Tibial nerve (tissue), 4 donors: ENCODE data around the gene LRRC46. TPM values are rescaled to one million over a fixed set of nuclear protein-coding genes. Genes with fewer than 3 reads are reported as not detected.
A peak's percentile ranks its signal among the peaks of the same experiment; 100 is the strongest.

Source experiments
- DNase-seq, 2 donors: peaks; one replicate each; pipeline ENCODE4 v3.0.0-alpha.2; 2019; ENCODE audit warnings: low spot score in 2 of 2
- H3K27ac ChIP-seq, 4 donors: fragments of 200-600 bp; sonication (generic) in 3 of 4; one replicate each; pipeline ENCODE4 v1.5.1; 2017 to 2019; ENCODE audit warnings: mild to moderate bottlenecking in 1 of 4
- H3K27me3 ChIP-seq, 2 donors: fragments of 200-600 bp; sonication (generic) in 1 of 2; one replicate each; pipeline versions ENCODE4 v1.5.1 to v1.6.0; 2017 to 2019
- H3K36me3 ChIP-seq, 3 donors: fragments of 200-600 bp; sonication (generic); one replicate each; pipeline ENCODE4 v1.5.1; 2018 to 2019
- H3K4me1 ChIP-seq, 4 donors: fragments of 200-600 bp; sonication (generic) in 3 of 4; one replicate each; pipeline ENCODE4 v1.5.1; 2017 to 2019
- H3K4me3 ChIP-seq, 4 donors: fragments of 200-600 bp; sonication (generic) in 3 of 4; one replicate each; pipeline ENCODE4 v1.5.1; 2017 to 2019; ENCODE audit warnings: mild to moderate bottlenecking in 1 of 4, moderate library complexity in 1 of 4
- H3K9me3 ChIP-seq, 4 donors: fragments of 200-600 bp; sonication (generic) in 3 of 4; one replicate each; pipeline ENCODE4 v1.5.1; 2017 to 2019
- CTCF ChIP-seq, 5 experiments: fragments of 200-600 bp in 3 of 5; fragments of 450-650 bp in 2 of 5; sonication (generic) in 3 of 5; IDR thresholded peaks; one replicate each; pipeline ENCODE4 v1.5.1; 2016 to 2019; ENCODE audit warnings: antibody characterized with exemption in 5 of 5, mild to moderate bottlenecking in 3 of 5, moderate library complexity in 2 of 5
- EP300 ChIP-seq, 2 donors: sonication (generic); formaldehyde crosslinking; IDR thresholded peaks; one replicate each; pipeline ENCODE4 v1.6.1; 2017; ENCODE audit warnings: antibody characterized with exemption in 2 of 2, mild to moderate bottlenecking in 1 of 2
- POLR2A ChIP-seq, 2 donors: fragments of 450-650 bp; IDR thresholded peaks; one replicate each; pipeline ENCODE4 v1.6.1; 2017; ENCODE audit warnings: antibody characterized with exemption in 2 of 2, mild to moderate bottlenecking in 2 of 2, moderate library complexity in 2 of 2
- WGBS, 2 donors: methylation state at CpG; one replicate each; pipeline ENCODE4 v1.1.5; 2018; 5-methylcytosine and 5-hydroxymethylcytosine counted together
- total RNA-seq, 4 donors: library from RNA; depleted of rRNA; stranded (reverse); fragments of >200 nt; gene quantifications; one replicate each; pipeline ENCODE4 v1.1.0, GENCODE V29; 2016

LRRC46 gene
- total RNA-seq, 4 donors from 2014 or later: 0.60 TPM; not detected in 3

- H3K36me3 ChIP-seq: no peaks in the 10 kb centered on the region
- no peak overlapping the region for H3K27ac ChIP-seq
- no peak for DNase-seq
- peaks cover 0 to 25% of the 10 kb centered on the region in 2 donors for H3K27me3 ChIP-seq
- H3K4me3 ChIP-seq: no peak overlapping the region
- H3K9me3 ChIP-seq: no peaks in the 10 kb centered on the region
- TF ChIP-seq POLR2A (IDR thresholded peaks at IDR 0.05) (no peak), CTCF (IDR thresholded peaks at IDR 0.05) (no peak)
- H3K4me1 ChIP-seq: peaks cover 0 to 29% (median 1%) of the 10 kb centered on the region in 4 donors
- WGBS, 2 donors: 86 to 89% methylated on average over 8 of the region's 8 CpGs
These were observed 48.4 kb downstream of the LRRC46 start for GRCh38 chr17:47879776-47880454.

- H3K9me3 ChIP-seq: no peaks in the 10 kb centered on the region
- peaks cover 0 to 39% (median 1%) of the 10 kb centered on the region in 4 donors for H3K4me1 ChIP-seq
- DNase-seq: no peak
- peak overlapping the region in 2 of 4 donors; percentile 24 to 27 for H3K4me3 ChIP-seq
- peaks cover 0 to 15% of the 10 kb centered on the region in 2 donors for H3K27me3 ChIP-seq
- H3K36me3 ChIP-seq: no peaks in the 10 kb centered on the region
- H3K27ac ChIP-seq: peak overlapping the region in 3 of 4 donors; percentile 32 to 55 (median 40)
- 23 to 25% methylated on average over 7 of the region's 7 CpGs for WGBS, 2 donors
- TF ChIP-seq POLR2A (IDR thresholded peaks at IDR 0.05): no peak
- TF ChIP-seq CTCF (IDR thresholded peaks at IDR 0.05): no peak
- TF ChIP-seq EP300 (IDR thresholded peaks at IDR 0.05): no peak
These were observed 50.8 kb downstream of the LRRC46 start for GRCh38 chr17:47882247-47882646.

GRCh38 chr17:47882695-47883588 lies 51.5 kb downstream of the LRRC46 start:
- Histone ChIP-seq H3K9me3 (no peaks in the 10 kb centered on the region), H3K4me1 (peaks cover 0 to 39% (median 1%) of the 10 kb centered on the region in 4 donors), H3K36me3 (no peaks in the 10 kb centered on the region), H3K27ac (peak overlapping the region in 3 of 4 donors; percentile 32 to 55 (median 40)), H3K4me3 (peak overlapping the region in 1 of 4 donors; percentile 27), H3K27me3 (peaks cover 0 to 8% of the 10 kb centered on the region in 2 donors)
- WGBS, 2 donors: 83 to 86% methylated on average over 9 of the region's 9 CpGs
- DNase-seq: no peak
- TF ChIP-seq EP300 (IDR thresholded peaks at IDR 0.05) (no peak), CTCF (IDR thresholded peaks at IDR 0.05) (no peak), POLR2A (IDR thresholded peaks at IDR 0.05) (no peak)

GRCh38 chr17:47883589-47884426 lies 52.3 kb downstream of the LRRC46 start:
- Histone ChIP-seq H3K4me3 (no peak overlapping the region), H3K36me3 (no peaks in the 10 kb centered on the region), H3K27ac (peak overlapping the region in 1 of 4 donors; percentile 57)

More at GRCh38 chr17:47883589-47884426, 52.3 kb downstream of the LRRC46 start:
- Histone ChIP-seq H3K4me1 (peaks cover 0 to 39% (median 1%) of the 10 kb centered on the region in 4 donors), H3K9me3 (no peaks in the 10 kb centered on the region), H3K27me3 (no peaks in the 10 kb centered on the region)
- 50 to 66% methylated on average over 8 to 9 of the region's 9 CpGs for WGBS, 2 donors
- no peak for DNase-seq
- TF ChIP-seq EP300 (IDR thresholded peaks at IDR 0.05) (no peak), POLR2A (IDR thresholded peaks at IDR 0.05) (no peak), CTCF (IDR thresholded peaks at IDR 0.05) (no peak)
